HCT116 (cell line): Measurements from ENCODE around the gene PTGES2. TPM values are rescaled to one million over a fixed set of nuclear protein-coding genes. Genes with fewer than 3 reads are reported as not detected.

ENCODE experiments used
- ATAC-seq: fragments of 200-7000 bp; cut with Tn5 transposase; 2 replicates; pipeline ENCODE4 v1.9.1; 2020; ENCODE audit warnings: mild to moderate bottlenecking, moderate library complexity
- BruUV-seq: library from RNA; stranded (reverse); fragments of 400-500 nt; replicated peaks from 2 replicates; lab custom pipeline; 2021; lab: Mats Ljungman, UMichigan
- CTCF ChIA-PET: fragments of 300-600 bp; sonication (Branson Sonifier 250); formaldehyde crosslinking; loops from one replicate; lab custom pipeline; 2021; ENCODE audit warnings: antibody characterized with exemption; lab: Charles Lee
- POLR2A ChIA-PET: fragments of 300-600, 350-600 bp; sonication (Branson Sonifier 250); formaldehyde crosslinking; loops from one replicate; lab custom pipeline; 2021; ENCODE audit warnings: antibody characterized with exemption; lab: Charles Lee
- RAD21 ChIA-PET, 2 experiments: fragments of 300-600 bp; sonication (Branson Sonifier 250); formaldehyde crosslinking; loops; one replicate each; lab custom pipeline; 2023; ENCODE audit warnings: low total read pairs in 2 of 2; ENCODE audit not compliant: uncharacterized antibody in 2 of 2, unreplicated experiment in 2 of 2, low non-redundant PET in 1 of 2; lab: Charles Lee
- DNase-seq: peaks from one replicate; pipeline ENCODE4 v3.0.0-alpha.2; 2010; ENCODE audit warnings: low read depth, low spot score
- H2AFZ ChIP-seq: fragments of 200-600 bp; shearing (Covaris generic), sonication (generic); 2 replicates; pipeline ENCODE4 v1.6.1; 2017; ENCODE audit warnings: low read depth, mixed run types, mixed read lengths, antibody characterized with exemption, low read length; ENCODE audit not compliant: poor library complexity, severe bottlenecking
- H3K27ac ChIP-seq: 2 replicates; pipeline ENCODE4 v1.5.1; 2012; ENCODE audit warnings: low read depth, low read length
- H3K27me3 ChIP-seq: fragments of 200-600 bp; sonication (generic); 2 replicates; pipeline ENCODE4 v1.6.1; 2016; ENCODE audit warnings: mixed run types, low read length, mixed read lengths; ENCODE audit not compliant: insufficient read depth
- H3K36me3 ChIP-seq, 2 experiments: fragments of 200-500 bp in 1 of 2; fragments of 200-600 bp in 1 of 2; sonication (Bioruptor generic) in 1 of 2; sonication (generic) in 1 of 2; 2 replicates each; pipeline versions ENCODE4 v1.5.1 to v1.6.1; 2014 to 2016; ENCODE audit warnings: low read length in 2 of 2, inconsistent platforms in 1 of 2, mixed read lengths in 1 of 2, mixed run types in 1 of 2; ENCODE audit not compliant: insufficient read depth in 2 of 2, control insufficient read depth in 1 of 2
- H3K4me1 ChIP-seq, 2 experiments: fragments of 200-600 bp in 1 of 2; sonication (generic) in 1 of 2; 2 replicates each; pipeline versions ENCODE4 v1.5.1 to v1.6.1; 2012 to 2017; ENCODE audit warnings: low read length in 2 of 2, inconsistent platforms in 1 of 2, mild to moderate bottlenecking in 1 of 2, mixed read lengths in 1 of 2, mixed run types in 1 of 2, moderate library complexity in 1 of 2; ENCODE audit not compliant: insufficient read depth in 2 of 2, control insufficient read depth in 1 of 2
- H3K4me2 ChIP-seq: fragments of 200-600 bp; sonication (generic); 2 replicates; pipeline ENCODE4 v1.6.1; 2017; ENCODE audit warnings: mixed run types, low read length, mixed read lengths
- H3K4me3 ChIP-seq, 2 experiments: fragments of 200-600 bp in 1 of 2; sonication (generic) in 1 of 2; replicated peaks in 1 of 2; 2 replicates each; pipeline ENCODE4 v1.5.1; 2011 to 2016; ENCODE audit warnings: low read length in 2 of 2, control low read depth in 1 of 2, low read depth in 1 of 2, mild to moderate bottlenecking in 1 of 2, mixed read lengths in 1 of 2, mixed run types in 1 of 2
- H3K79me2 ChIP-seq: fragments of 200-600 bp; sonication (generic); 2 replicates; pipeline ENCODE4 v1.6.1; 2017; ENCODE audit warnings: mild to moderate bottlenecking, mixed run types, low read length, moderate library complexity, mixed read lengths; ENCODE audit not compliant: insufficient read depth
- H3K9ac ChIP-seq: fragments of 200-600 bp; sonication (generic); 2 replicates; pipeline ENCODE4 v1.6.1; 2016; ENCODE audit warnings: low read length, mixed read lengths
- H3K9me2 ChIP-seq: fragments of 200-600 bp; sonication (generic), shearing (Covaris generic); 2 replicates; pipeline ENCODE4 v1.6.1; 2017; ENCODE audit warnings: mixed run types, mild to moderate bottlenecking, moderate library complexity; ENCODE audit not compliant: insufficient read depth
- H3K9me3 ChIP-seq, 2 experiments: fragments of 200-500 bp in 1 of 2; fragments of 200-600 bp in 1 of 2; sonication (Bioruptor generic) in 1 of 2; sonication (generic) in 1 of 2; 2 replicates each; pipeline ENCODE4 v1.6.1; 2014 to 2017; ENCODE audit warnings: low read length in 2 of 2, mixed read lengths in 2 of 2, inconsistent platforms in 1 of 2, low read depth in 1 of 2, mild to moderate bottlenecking in 1 of 2, mixed run types in 1 of 2, moderate library complexity in 1 of 2; ENCODE audit not compliant: control insufficient read depth in 1 of 2, insufficient read depth in 1 of 2
- H4K20me1 ChIP-seq: fragments of 200-600 bp; sonication (generic), shearing (Covaris generic); 2 replicates; pipeline ENCODE4 v1.6.1; 2017; ENCODE audit warnings: mixed run types, mild to moderate bottlenecking, moderate library complexity; ENCODE audit not compliant: insufficient read depth
- CBX3 ChIP-seq: IDR thresholded peaks from 2 replicates; pipeline ENCODE4 v1.6.1; 2012; ENCODE audit warnings: low read depth
- CEBPB ChIP-seq: IDR thresholded peaks from 2 replicates; pipeline ENCODE4 v1.6.1; 2012; ENCODE audit warnings: low read depth
- ELF1 ChIP-seq: IDR thresholded peaks from 2 replicates; pipeline ENCODE4 v1.6.1; 2012; ENCODE audit warnings: low read depth, borderline replicate concordance
- EZH2 ChIP-seq: fragments of 200-600 bp; sonication (generic); IDR thresholded peaks from 2 replicates; pipeline ENCODE4 v1.6.1; 2017; ENCODE audit warnings: antibody characterized with exemption, mixed run types
- EZH2phosphoT487 ChIP-seq: fragments of 200-600 bp; IDR thresholded peaks from 2 replicates; pipeline ENCODE4 v1.6.1; 2018; ENCODE audit warnings: antibody characterized with exemption, borderline replicate concordance
- FOSL1 ChIP-seq: IDR thresholded peaks from 2 replicates; pipeline ENCODE4 v1.6.1; 2012; ENCODE audit warnings: low read depth
- JUND ChIP-seq: IDR thresholded peaks from 2 replicates; pipeline ENCODE4 v1.6.1; 2012
- POLR2A ChIP-seq: IDR thresholded peaks from 2 replicates; pipeline ENCODE4 v1.7.0; 2011; ENCODE audit warnings: borderline replicate concordance; ENCODE audit not compliant: insufficient read depth, insufficient read length; ENCODE audit errors: extremely low read depth
- POLR2AphosphoS5 ChIP-seq: IDR thresholded peaks from 2 replicates; pipeline ENCODE4 v1.6.1; 2011; ENCODE audit warnings: mild to moderate bottlenecking, low read depth, low read length, moderate library complexity
- RAD21 ChIP-seq: IDR thresholded peaks from 2 replicates; pipeline ENCODE4 v1.6.1; 2012; ENCODE audit warnings: low read depth, mild to moderate bottlenecking
- SIN3A ChIP-seq: IDR thresholded peaks from 2 replicates; pipeline ENCODE4 v1.6.1; 2012; ENCODE audit warnings: low read depth
- SRF ChIP-seq: IDR thresholded peaks from 2 replicates; pipeline ENCODE4 v1.6.1; 2012; ENCODE audit warnings: low read depth
- YY1 ChIP-seq: IDR thresholded peaks from 2 replicates; pipeline ENCODE4 v1.6.1; 2011; ENCODE audit warnings: low read length, low read depth, moderate library complexity, mild to moderate bottlenecking; ENCODE audit not compliant: insufficient replicate concordance; ENCODE audit errors: extremely low read depth
- ZFX ChIP-seq: fragments of 450-650 bp; IDR thresholded peaks from 2 replicates; pipeline ENCODE4 v1.6.1; 2017
- ZNF274 ChIP-seq: fragments of 200-500 bp; sonication (Bioruptor generic); IDR thresholded peaks from 2 replicates; pipeline ENCODE4 v1.6.1; 2014; ENCODE audit warnings: mild to moderate bottlenecking, low read depth, low read length, inconsistent platforms
- intact Hi-C: fragments of 100-400 bp; cut with micrococcal nuclease; formaldehyde crosslinking; loops from 2 replicates; pipeline ENCODE4 v1.10.0; 2022
- total RNA-seq: library from RNA; stranded (reverse); gene quantifications from one replicate; pipeline ENCODE4 v1.2.1, GENCODE V29; 2021; ENCODE audit not compliant: unreplicated experiment
- TF ChIP-seq, protein P1 (sequence below), 3 experiments: fragments of 200-600 bp in 1 of 3; sonication (generic) in 1 of 3; IDR thresholded peaks in 2 of 3; conservative IDR thresholded peaks in 1 of 3; 2 replicates each; pipeline ENCODE4 v1.5.1; 2012 to 2017; ENCODE audit warnings: low read depth in 2 of 3, low read length in 2 of 3, antibody characterized with exemption in 1 of 3, borderline replicate concordance in 1 of 3, control low read depth in 1 of 3, mild to moderate bottlenecking in 1 of 3, mixed read lengths in 1 of 3, mixed run types in 1 of 3, moderate library complexity in 1 of 3; ENCODE audit not compliant: insufficient read depth in 1 of 3
- TF ChIP-seq, protein P2 (sequence below): IDR thresholded peaks from 2 replicates; pipeline ENCODE4 v1.6.1; 2012; ENCODE audit warnings: low read depth
- TF ChIP-seq, protein P3 (sequence below): IDR thresholded peaks from 2 replicates; pipeline ENCODE4 v1.6.1; 2011; ENCODE audit warnings: mild to moderate bottlenecking, low read length, moderate library complexity; ENCODE audit not compliant: insufficient replicate concordance; ENCODE audit errors: extremely low read depth

The PTGES2 gene
- total RNA-seq, 1 experiment from 2014 or later, result 148 TPM

DNA sequence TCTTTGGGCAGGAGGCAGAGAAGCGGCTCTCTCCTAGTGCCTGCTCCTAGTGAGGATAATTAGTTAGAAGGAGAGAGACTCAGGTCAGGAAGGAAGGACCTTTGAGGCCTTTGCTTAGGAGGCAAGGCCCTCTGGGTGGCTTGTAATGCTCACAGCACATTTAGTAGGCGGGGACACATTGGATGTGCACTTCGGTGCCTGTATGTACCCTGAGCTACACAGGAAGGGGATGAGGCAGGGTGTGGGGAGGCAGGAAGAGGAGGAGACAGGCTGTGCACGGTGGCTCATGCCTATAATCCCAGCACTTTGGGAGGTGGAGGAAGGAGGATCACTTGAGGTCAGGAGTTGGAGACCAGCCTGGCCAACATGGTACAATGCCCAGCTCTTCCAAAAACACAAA lies 14.5 kb upstream of the PTGES2 start:
- Histone ChIP-seq H3K9me3 (no peaks in the 10 kb centered on the region), H3K4me3 (no peak overlapping the region), H3K36me3 (no peaks in the 10 kb centered on the region), H3K27ac (no peak overlapping the region), H3K4me1 (peaks cover 0 to 7% of the 10 kb centered on the region in 2 experiments; a peak in 1 of 4 replicates), H3K4me2 (no peak overlapping the region), H3K27me3 (no peaks in the 10 kb centered on the region), H3K79me2 (no peaks in the 10 kb centered on the region), H3K9ac (no peak overlapping the region), H2AFZ (no peak overlapping the region), H4K20me1 (no peaks in the 10 kb centered on the region), H3K9me2 (no peaks in the 10 kb centered on the region)
- ChIA-PET RAD21 (no interaction called here), CTCF (no interaction called here), POLR2A (interaction anchor here (1.1 kb wide), 1 partner anchor 14 kb away, joined by 3 read pairs; no protein-coding TSS in a partner anchor)
- ATAC-seq, result 0 out of 2 replicates have a peak, but pooled peaks have one; percentile 39
- intact Hi-C loops, result no loop called here
- BruUV-seq, result no TSS peak
- no peak for TF ChIP-seq ZFX
- no peak for TF ChIP-seq SIN3A
- no peak for TF ChIP-seq EZH2
- TF ChIP-seq, protein P1, sequence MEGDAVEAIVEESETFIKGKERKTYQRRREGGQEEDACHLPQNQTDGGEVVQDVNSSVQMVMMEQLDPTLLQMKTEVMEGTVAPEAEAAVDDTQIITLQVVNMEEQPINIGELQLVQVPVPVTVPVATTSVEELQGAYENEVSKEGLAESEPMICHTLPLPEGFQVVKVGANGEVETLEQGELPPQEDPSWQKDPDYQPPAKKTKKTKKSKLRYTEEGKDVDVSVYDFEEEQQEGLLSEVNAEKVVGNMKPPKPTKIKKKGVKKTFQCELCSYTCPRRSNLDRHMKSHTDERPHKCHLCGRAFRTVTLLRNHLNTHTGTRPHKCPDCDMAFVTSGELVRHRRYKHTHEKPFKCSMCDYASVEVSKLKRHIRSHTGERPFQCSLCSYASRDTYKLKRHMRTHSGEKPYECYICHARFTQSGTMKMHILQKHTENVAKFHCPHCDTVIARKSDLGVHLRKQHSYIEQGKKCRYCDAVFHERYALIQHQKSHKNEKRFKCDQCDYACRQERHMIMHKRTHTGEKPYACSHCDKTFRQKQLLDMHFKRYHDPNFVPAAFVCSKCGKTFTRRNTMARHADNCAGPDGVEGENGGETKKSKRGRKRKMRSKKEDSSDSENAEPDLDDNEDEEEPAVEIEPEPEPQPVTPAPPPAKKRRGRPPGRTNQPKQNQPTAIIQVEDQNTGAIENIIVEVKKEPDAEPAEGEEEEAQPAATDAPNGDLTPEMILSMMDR (IDR thresholded peaks at IDR 0.05 in 2 of 3, conservative IDR thresholded peaks at IDR 0.05 in 1 of 3; ENCODE audit: borderline replicate concordance in 1 of 3, insufficient read depth in 1 of 3, low read depth in 2 of 3, low read length in 2 of 3), result no peak
- TF ChIP-seq JUND, result no peak
- TF ChIP-seq RAD21, result no peak
- TF ChIP-seq FOSL1, result no peak
- TF ChIP-seq, protein P2, sequence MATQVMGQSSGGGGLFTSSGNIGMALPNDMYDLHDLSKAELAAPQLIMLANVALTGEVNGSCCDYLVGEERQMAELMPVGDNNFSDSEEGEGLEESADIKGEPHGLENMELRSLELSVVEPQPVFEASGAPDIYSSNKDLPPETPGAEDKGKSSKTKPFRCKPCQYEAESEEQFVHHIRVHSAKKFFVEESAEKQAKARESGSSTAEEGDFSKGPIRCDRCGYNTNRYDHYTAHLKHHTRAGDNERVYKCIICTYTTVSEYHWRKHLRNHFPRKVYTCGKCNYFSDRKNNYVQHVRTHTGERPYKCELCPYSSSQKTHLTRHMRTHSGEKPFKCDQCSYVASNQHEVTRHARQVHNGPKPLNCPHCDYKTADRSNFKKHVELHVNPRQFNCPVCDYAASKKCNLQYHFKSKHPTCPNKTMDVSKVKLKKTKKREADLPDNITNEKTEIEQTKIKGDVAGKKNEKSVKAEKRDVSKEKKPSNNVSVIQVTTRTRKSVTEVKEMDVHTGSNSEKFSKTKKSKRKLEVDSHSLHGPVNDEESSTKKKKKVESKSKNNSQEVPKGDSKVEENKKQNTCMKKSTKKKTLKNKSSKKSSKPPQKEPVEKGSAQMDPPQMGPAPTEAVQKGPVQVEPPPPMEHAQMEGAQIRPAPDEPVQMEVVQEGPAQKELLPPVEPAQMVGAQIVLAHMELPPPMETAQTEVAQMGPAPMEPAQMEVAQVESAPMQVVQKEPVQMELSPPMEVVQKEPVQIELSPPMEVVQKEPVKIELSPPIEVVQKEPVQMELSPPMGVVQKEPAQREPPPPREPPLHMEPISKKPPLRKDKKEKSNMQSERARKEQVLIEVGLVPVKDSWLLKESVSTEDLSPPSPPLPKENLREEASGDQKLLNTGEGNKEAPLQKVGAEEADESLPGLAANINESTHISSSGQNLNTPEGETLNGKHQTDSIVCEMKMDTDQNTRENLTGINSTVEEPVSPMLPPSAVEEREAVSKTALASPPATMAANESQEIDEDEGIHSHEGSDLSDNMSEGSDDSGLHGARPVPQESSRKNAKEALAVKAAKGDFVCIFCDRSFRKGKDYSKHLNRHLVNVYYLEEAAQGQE, result no peak
- TF ChIP-seq CEBPB, result no peak
- TF ChIP-seq POLR2AphosphoS5, result no peak
- no peak for TF ChIP-seq SRF
- TF ChIP-seq, protein P3, sequence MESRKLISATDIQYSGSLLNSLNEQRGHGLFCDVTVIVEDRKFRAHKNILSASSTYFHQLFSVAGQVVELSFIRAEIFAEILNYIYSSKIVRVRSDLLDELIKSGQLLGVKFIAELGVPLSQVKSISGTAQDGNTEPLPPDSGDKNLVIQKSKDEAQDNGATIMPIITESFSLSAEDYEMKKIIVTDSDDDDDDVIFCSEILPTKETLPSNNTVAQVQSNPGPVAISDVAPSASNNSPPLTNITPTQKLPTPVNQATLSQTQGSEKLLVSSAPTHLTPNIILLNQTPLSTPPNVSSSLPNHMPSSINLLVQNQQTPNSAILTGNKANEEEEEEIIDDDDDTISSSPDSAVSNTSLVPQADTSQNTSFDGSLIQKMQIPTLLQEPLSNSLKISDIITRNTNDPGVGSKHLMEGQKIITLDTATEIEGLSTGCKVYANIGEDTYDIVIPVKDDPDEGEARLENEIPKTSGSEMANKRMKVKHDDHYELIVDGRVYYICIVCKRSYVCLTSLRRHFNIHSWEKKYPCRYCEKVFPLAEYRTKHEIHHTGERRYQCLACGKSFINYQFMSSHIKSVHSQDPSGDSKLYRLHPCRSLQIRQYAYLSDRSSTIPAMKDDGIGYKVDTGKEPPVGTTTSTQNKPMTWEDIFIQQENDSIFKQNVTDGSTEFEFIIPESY, result no peak
- no peak for TF ChIP-seq CBX3
- TF ChIP-seq ZNF274, result no peak
- no peak for TF ChIP-seq POLR2A
- TF ChIP-seq ELF1, result no peak
- no peak for TF ChIP-seq YY1
- no peak for TF ChIP-seq EZH2phosphoT487
- no peak for DNase-seq
